Esophagus squamous epithelium (tissue), 5 donors: ENCODE results near the gene PHACTR1. TPM values are rescaled to one million over a fixed set of nuclear protein-coding genes. Genes with fewer than 3 reads are reported as not detected.

Experiments used
- DNase-seq: peaks from one replicate; lab custom pipeline; 2025; lab: John Stamatoyannopoulos, UW
- H3K27ac ChIP-seq, 4 donors: fragments of 200-600 bp; sonication (generic); one replicate each; pipeline ENCODE4 v1.5.1; 2016 to 2019; ENCODE audit warnings: mild to moderate bottlenecking in 1 of 4
- H3K27me3 ChIP-seq, 4 donors: fragments of 200-600 bp; sonication (generic); 1 replicate in 3 of 4; 2 replicates in 1 of 4; pipeline versions ENCODE4 v1.5.1 to v1.6.0; 2017 to 2021; ENCODE audit warnings: antibody characterized with exemption in 1 of 4
- H3K36me3 ChIP-seq, 3 donors: fragments of 200-600 bp; sonication (generic); one replicate each; pipeline ENCODE4 v1.5.1; 2016 to 2019
- H3K4me1 ChIP-seq, 3 donors: fragments of 200-600 bp; sonication (generic); one replicate each; pipeline ENCODE4 v1.5.1; 2017 to 2019
- H3K4me3 ChIP-seq, 4 donors: fragments of 200-600 bp; sonication (generic); 1 replicate in 3 of 4; 2 replicates in 1 of 4; pipeline ENCODE4 v1.5.1; 2016 to 2019; ENCODE audit warnings: mild to moderate bottlenecking in 2 of 4, moderate library complexity in 1 of 4
- H3K9me3 ChIP-seq, 3 donors: fragments of 200-600 bp; sonication (generic); one replicate each; pipeline ENCODE4 v1.5.1; 2016 to 2019
- CTCF ChIP-seq, 6 experiments: fragments of 450-650 bp in 4 of 6; fragments of 200-600 bp in 2 of 6; sonication (generic) in 2 of 6; IDR thresholded peaks; one replicate each; pipeline ENCODE4 v1.5.1; 2016 to 2019; ENCODE audit warnings: antibody characterized with exemption in 6 of 6, mild to moderate bottlenecking in 4 of 6, moderate library complexity in 4 of 6
- POLR2A ChIP-seq, 4 donors: fragments of 450-650 bp; IDR thresholded peaks; one replicate each; pipeline ENCODE4 v1.6.1; 2017; ENCODE audit warnings: antibody characterized with exemption in 4 of 4, mild to moderate bottlenecking in 4 of 4, moderate library complexity in 3 of 4
- WGBS, 2 donors: methylation state at CpG; one replicate each; pipeline ENCODE4 v1.1.5; 2018; 5-methylcytosine and 5-hydroxymethylcytosine counted together
- intact Hi-C: fragments of 100-400 bp; cut with DNase I; formaldehyde crosslinking; loops from one replicate; pipeline ENCODE4 v1.15.0; 2022
- total RNA-seq, 4 donors: library from RNA; depleted of rRNA; stranded (reverse); fragments of >200 nt; gene quantifications; one replicate each; pipeline ENCODE4 v1.1.0, GENCODE V29; 2016
- donor health status: DM: yes; HTN: yes; CAD: no.

Gene PHACTR1
- total RNA-seq, 4 donors from 2014 or later = 1.5 to 7.2 (median 4.5) TPM

GRCh38 chr6:13281686-13282085 lies 565.1 kb downstream of the PHACTR1 start:
- TF ChIP-seq POLR2A (IDR thresholded peaks at IDR 0.05) (no peak), CTCF (IDR thresholded peaks at IDR 0.05) (no peak)
- Histone ChIP-seq H3K27ac (no peak overlapping the region), H3K36me3 (peaks cover 0 to 14% (median 0%) of the 10 kb centered on the region in 3 donors), H3K27me3 (no peaks in the 10 kb centered on the region), H3K9me3 (no peaks in the 10 kb centered on the region), H3K4me1 (no peaks in the 10 kb centered on the region), H3K4me3 (no peak overlapping the region)
- DNase-seq = no peak
- WGBS, 2 donors = 68 to 85% methylated on average over 6 of the region's 9 CpGs
- intact Hi-C loops = no loop called here

- no peak for TF ChIP-seq CTCF (IDR thresholded peaks at IDR 0.05)
- no peak for TF ChIP-seq POLR2A (IDR thresholded peaks at IDR 0.05)
- no peak for DNase-seq
- H3K4me3 ChIP-seq = no peak overlapping the region
- no peaks in the 10 kb centered on the region for H3K4me1 ChIP-seq
- H3K9me3 ChIP-seq = peaks cover 0 to 7% (median 0%) of the 10 kb centered on the region in 3 donors
- intact Hi-C loops = no loop called here
- no peaks in the 10 kb centered on the region for H3K27me3 ChIP-seq
- peaks cover 0 to 22% (median 0%) of the 10 kb centered on the region in 3 donors for H3K36me3 ChIP-seq
- H3K27ac ChIP-seq = no peak overlapping the region
- 78% methylated on average over 8 of the region's 8 CpGs for WGBS, 2 donors
Measured at GRCh38 chr6:13282393-13283069, 566.0 kb downstream of the PHACTR1 start.

- TF ChIP-seq CTCF (IDR thresholded peaks at IDR 0.05) = no peak
- TF ChIP-seq POLR2A (IDR thresholded peaks at IDR 0.05) = no peak
- peaks cover 0 to 9% (median 0%) of the 10 kb centered on the region in 3 donors for H3K9me3 ChIP-seq
- no peaks in the 10 kb centered on the region for H3K4me1 ChIP-seq
- intact Hi-C loops = no loop called here
- peaks cover 0 to 25% (median 0%) of the 10 kb centered on the region in 3 donors for H3K36me3 ChIP-seq
- no peak overlapping the region for H3K27ac ChIP-seq
- DNase-seq = no peak
- no peaks in the 10 kb centered on the region for H3K27me3 ChIP-seq
- 93 to 100% methylated on average over 1 to 9 of the region's 14 CpGs for WGBS, 2 donors
- no peak overlapping the region for H3K4me3 ChIP-seq
Measured at GRCh38 chr6:13283331-13283730, 566.8 kb downstream of the PHACTR1 start.

- DNase-seq = no peak
- TF ChIP-seq POLR2A (IDR thresholded peaks at IDR 0.05) (no peak), CTCF (IDR thresholded peaks at IDR 0.05) (no peak)
- intact Hi-C loops = no loop called here
- no peaks in the 10 kb centered on the region for H3K27me3 ChIP-seq
- no peak overlapping the region for H3K4me3 ChIP-seq
- H3K36me3 ChIP-seq = peaks cover 0 to 29% (median 0%) of the 10 kb centered on the region in 3 donors
- WGBS, 2 donors = 76 to 95% methylated on average over 6 of the region's 6 CpGs
- no peak overlapping the region for H3K27ac ChIP-seq
- no peaks in the 10 kb centered on the region for H3K4me1 ChIP-seq
- H3K9me3 ChIP-seq = peaks cover 0 to 9% (median 0%) of the 10 kb centered on the region in 3 donors
Measured at GRCh38 chr6:13284646-13285045, 568.1 kb downstream of the PHACTR1 start.

GRCh38 chr6:13285705-13286104 lies 569.1 kb downstream of the PHACTR1 start:
- Histone ChIP-seq H3K4me3 (no peak overlapping the region), H3K27me3 (no peaks in the 10 kb centered on the region), H3K27ac (no peak overlapping the region), H3K4me1 (no peaks in the 10 kb centered on the region), H3K36me3 (peaks cover 0 to 29% (median 0%) of the 10 kb centered on the region in 3 donors), H3K9me3 (peaks cover 0 to 9% (median 0%) of the 10 kb centered on the region in 3 donors)
- intact Hi-C loops = no loop called here
- no peak for DNase-seq
- 68 to 94% methylated on average over 2 of the region's 2 CpGs for WGBS, 2 donors
- no peak for TF ChIP-seq CTCF (IDR thresholded peaks at IDR 0.05)
- TF ChIP-seq POLR2A (IDR thresholded peaks at IDR 0.05) = no peak
